ENCODE data around the gene KRTAP16-1. TPM values are rescaled to one million over a fixed set of nuclear protein-coding genes. Genes with fewer than 3 reads are reported as not detected.

Gene KRTAP16-1
- polyA plus RNA-seq, 1 experiment = not detected

- no peaks in the 10 kb centered on the region; the same call in 1 of the 2 replicates for H3K9me3 ChIP-seq (ENCODE audit: control insufficient read depth, insufficient read depth, low read length)
- ChIA-PET CTCF (interaction anchor here (0.8 to 3.1 kb wide), 15 partner anchors 10 to 473 kb away, joined by 3 to 17 read pairs (median 3); no protein-coding TSS in a partner anchor), POLR2A (no interaction called here)
- H3K27ac ChIP-seq (ENCODE audit: low read depth, low read length) = no peak overlapping the region
- H3K4me3 ChIP-seq (ENCODE audit: low read depth, low read length) = no peak overlapping the region
- TF ChIP-seq CTCF (IDR thresholded peaks at IDR 0.05; ENCODE audit: low read depth, low read length) = peak; percentile 94
- no peaks in the 10 kb centered on the region for H3K27me3 ChIP-seq (ENCODE audit: control insufficient read depth, insufficient read depth, low read length)
- no peak for DNase-seq (ENCODE audit: low read depth, low spot score)
These were observed 20.3 kb upstream of the KRTAP16-1 start for GRCh38 chr17:41329279-41329948.

GRCh38 chr17:41328207-41328606 lies 19.1 kb upstream of the KRTAP16-1 start:
- CTCF ChIA-PET = interaction anchor here (0.7 to 3.1 kb wide), 7 partner anchors 10 to 472 kb away, joined by 3 to 17 read pairs (median 3); no protein-coding TSS in a partner anchor

GRCh38 chr17:41327411-41328120 lies 18.5 kb upstream of the KRTAP16-1 start:
- H3K27me3 ChIP-seq (ENCODE audit: control insufficient read depth, insufficient read depth, low read length) = no peaks in the 10 kb centered on the region
- no peak for TF ChIP-seq CTCF (IDR thresholded peaks at IDR 0.05; ENCODE audit: low read depth, low read length)
- ChIA-PET CTCF (interaction anchor here (1.2 to 3.1 kb wide), 3 partner anchors 221 to 418 kb away, joined by 3 to 17 read pairs (median 8); no protein-coding TSS in a partner anchor), POLR2A (no interaction called here)
- DNase-seq (ENCODE audit: low read depth, low spot score) = no peak
- H3K9me3 ChIP-seq (ENCODE audit: control insufficient read depth, insufficient read depth, low read length) = no peaks in the 10 kb centered on the region; the same call in 1 of the 2 replicates
- H3K4me3 ChIP-seq (ENCODE audit: low read depth, low read length) = no peak overlapping the region
- H3K27ac ChIP-seq (ENCODE audit: low read depth, low read length) = no peak overlapping the region

More at GRCh38 chr17:41328207-41328606, 19.1 kb upstream of the KRTAP16-1 start:
- TF ChIP-seq CTCF (IDR thresholded peaks at IDR 0.05; ENCODE audit: low read depth, low read length) = no peak
- POLR2A ChIA-PET = no interaction called here
- no peak overlapping the region for H3K4me3 ChIP-seq (ENCODE audit: low read depth, low read length)
- no peaks in the 10 kb centered on the region; the same call in 1 of the 2 replicates for H3K9me3 ChIP-seq (ENCODE audit: control insufficient read depth, insufficient read depth, low read length)
- DNase-seq (ENCODE audit: low read depth, low spot score) = no peak
- H3K27ac ChIP-seq (ENCODE audit: low read depth, low read length) = no peak overlapping the region
- H3K27me3 ChIP-seq (ENCODE audit: control insufficient read depth, insufficient read depth, low read length) = no peaks in the 10 kb centered on the region

GRCh38 chr17:41326173-41327145 lies 17.4 kb upstream of the KRTAP16-1 start:
- no peak overlapping the region for H3K4me3 ChIP-seq (ENCODE audit: low read depth, low read length)
- no peaks in the 10 kb centered on the region; the same call in 1 of the 2 replicates for H3K9me3 ChIP-seq (ENCODE audit: control insufficient read depth, insufficient read depth, low read length)
- DNase-seq (ENCODE audit: low read depth, low spot score) = no peak
- H3K27ac ChIP-seq (ENCODE audit: low read depth, low read length) = no peak overlapping the region
- ChIA-PET CTCF (no interaction called here), POLR2A (no interaction called here)
- no peak for TF ChIP-seq CTCF (IDR thresholded peaks at IDR 0.05; ENCODE audit: low read depth, low read length)
- H3K27me3 ChIP-seq (ENCODE audit: control insufficient read depth, insufficient read depth, low read length) = no peaks in the 10 kb centered on the region
